Gastroesophageal sphincter (tissue), 4 donors: ENCODE measurements around the gene EFNA4. TPM values are rescaled to one million over a fixed set of nuclear protein-coding genes. Genes with fewer than 3 reads are reported as not detected.
A peak's percentile ranks its signal among the peaks of the same experiment; 100 is the strongest.

Source experiments
- ATAC-seq: fragments of 150-250 bp; one replicate; pipeline ENCODE4 v1.9.1; 2016; ENCODE audit warnings: mild to moderate bottlenecking, moderate library complexity
- H3K27ac ChIP-seq, 4 donors: fragments of 200-600 bp; sonication (generic) in 3 of 4; 1 replicate in 3 of 4; 2 replicates in 1 of 4; pipeline ENCODE4 v1.5.1; 2016 to 2019
- H3K27me3 ChIP-seq: fragments of 200-600 bp; sonication (generic); one replicate; pipeline ENCODE4 v1.5.1; 2019
- H3K36me3 ChIP-seq, 2 donors: fragments of 200-600 bp; sonication (generic); one replicate each; pipeline ENCODE4 v1.5.1; 2019; ENCODE audit warnings: control low read depth in 1 of 2
- H3K4me1 ChIP-seq, 3 donors: fragments of 200-600 bp; sonication (generic); 1 replicate in 2 of 3; 2 replicates in 1 of 3; pipeline ENCODE4 v1.5.1; 2016 to 2019; ENCODE audit warnings: control low read depth in 2 of 3
- H3K4me3 ChIP-seq, 2 donors: fragments of 200-600 bp; sonication (generic); one replicate each; pipeline ENCODE4 v1.5.1; 2019; ENCODE audit warnings: mild to moderate bottlenecking in 1 of 2, moderate library complexity in 1 of 2
- H3K9me3 ChIP-seq, 3 donors: fragments of 200-600 bp; sonication (generic); one replicate each; pipeline ENCODE4 v1.5.1; 2017 to 2019; ENCODE audit warnings: control low read depth in 2 of 3
- CTCF ChIP-seq, 4 experiments: fragments of 200-600 bp in 2 of 4; fragments of 450-650 bp in 2 of 4; sonication (generic) in 1 of 4; IDR thresholded peaks; one replicate each; pipeline ENCODE4 v1.5.1; 2017 to 2019; ENCODE audit warnings: antibody characterized with exemption in 4 of 4, mild to moderate bottlenecking in 2 of 4, moderate library complexity in 2 of 4
- EP300 ChIP-seq: sonication (generic); formaldehyde crosslinking; IDR thresholded peaks from one replicate; pipeline ENCODE4 v1.6.1; 2017; ENCODE audit warnings: antibody characterized with exemption, mild to moderate bottlenecking
- POLR2A ChIP-seq, 2 donors: fragments of 450-650 bp; IDR thresholded peaks; one replicate each; pipeline ENCODE4 v1.6.1; 2017; ENCODE audit warnings: antibody characterized with exemption in 2 of 2, mild to moderate bottlenecking in 2 of 2, moderate library complexity in 1 of 2
- POLR2AphosphoS5 ChIP-seq: sonication (generic); formaldehyde crosslinking; IDR thresholded peaks from one replicate; pipeline ENCODE4 v1.6.1; 2017; ENCODE audit warnings: antibody characterized with exemption
- WGBS, 2 donors: methylation state at CpG; one replicate each; pipeline ENCODE4 v1.1.5; 2018; ENCODE audit warnings: low coverage in 1 of 2; 5-methylcytosine and 5-hydroxymethylcytosine counted together
- total RNA-seq, 4 donors: library from RNA; depleted of rRNA; stranded (reverse); fragments of >200 nt; gene quantifications; one replicate each; pipeline ENCODE4 v1.1.0, GENCODE V29; 2016

EFNA4 gene
- total RNA-seq, 4 donors from 2014 or later: 0.81 to 5.8 (median 2.3) TPM

DNA sequence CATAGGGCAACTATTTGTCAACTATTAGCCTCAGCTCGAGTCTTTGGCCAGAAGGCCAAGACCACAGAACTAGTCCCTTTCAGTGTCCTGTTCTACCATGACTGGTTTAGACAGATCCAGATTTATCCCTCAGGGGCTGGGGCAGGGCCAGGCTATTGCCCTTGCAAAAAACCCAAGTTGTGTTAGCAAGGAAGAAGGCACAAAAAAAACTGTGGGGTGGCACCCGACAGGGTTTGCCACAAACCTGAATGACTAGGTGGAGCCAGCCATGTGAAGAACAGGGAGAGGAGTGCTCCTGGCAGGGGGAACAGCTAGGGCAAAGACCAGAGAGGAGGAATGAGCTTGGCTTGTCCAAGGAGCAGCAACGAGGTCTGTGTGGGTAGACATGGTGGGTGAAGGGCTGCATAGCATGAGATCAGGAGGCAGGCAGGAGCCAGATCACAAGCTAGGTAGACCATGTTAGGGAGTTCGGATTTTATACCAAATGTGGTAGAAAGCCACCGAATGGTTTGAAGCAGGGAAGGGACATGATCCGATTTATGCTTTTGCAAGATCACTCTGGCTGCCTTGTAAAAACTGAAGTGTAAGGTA lies 25.6 kb upstream of the EFNA4 start:
- WGBS, 2 donors: 80 to 89% methylated on average over 4 to 6 of the region's 6 CpGs
- H3K4me3 ChIP-seq: no peak overlapping the region
- H3K4me1 ChIP-seq: peaks cover 0 to 9% (median 2%) of the 10 kb centered on the region in 3 donors
- H3K9me3 ChIP-seq: no peaks in the 10 kb centered on the region
- H3K27ac ChIP-seq: no peak overlapping the region
- no peaks in the 10 kb centered on the region for H3K36me3 ChIP-seq
- ATAC-seq: no peak
- no peaks in the 10 kb centered on the region for H3K27me3 ChIP-seq
- no peak for TF ChIP-seq POLR2A (IDR thresholded peaks at IDR 0.05)
- no peak for TF ChIP-seq EP300
- no peak for TF ChIP-seq CTCF (IDR thresholded peaks at IDR 0.05)
- TF ChIP-seq POLR2AphosphoS5: no peak

GRCh38 chr1:155038602-155039307 lies 24.8 kb upstream of the EFNA4 start:
- WGBS, 2 donors: 31 to 35% methylated on average over 8 of the region's 8 CpGs
- ATAC-seq: peak; percentile 79
- Histone ChIP-seq H3K4me3 (no peak overlapping the region), H3K27me3 (no peaks in the 10 kb centered on the region), H3K4me1 (peaks cover 0 to 9% (median 2%) of the 10 kb centered on the region in 3 donors), H3K9me3 (no peaks in the 10 kb centered on the region), H3K36me3 (no peaks in the 10 kb centered on the region), H3K27ac (no peak overlapping the region)
- TF ChIP-seq CTCF (IDR thresholded peaks at IDR 0.05): no peak
- no peak for TF ChIP-seq EP300
- no peak for TF ChIP-seq POLR2AphosphoS5
- TF ChIP-seq POLR2A (IDR thresholded peaks at IDR 0.05): no peak

- no peak overlapping the region for H3K27ac ChIP-seq
- no peaks in the 10 kb centered on the region for H3K9me3 ChIP-seq
- no peak for ATAC-seq
Observed at GRCh38 chr1:155039308-155039669, 24.3 kb upstream of the EFNA4 start.

DNA sequence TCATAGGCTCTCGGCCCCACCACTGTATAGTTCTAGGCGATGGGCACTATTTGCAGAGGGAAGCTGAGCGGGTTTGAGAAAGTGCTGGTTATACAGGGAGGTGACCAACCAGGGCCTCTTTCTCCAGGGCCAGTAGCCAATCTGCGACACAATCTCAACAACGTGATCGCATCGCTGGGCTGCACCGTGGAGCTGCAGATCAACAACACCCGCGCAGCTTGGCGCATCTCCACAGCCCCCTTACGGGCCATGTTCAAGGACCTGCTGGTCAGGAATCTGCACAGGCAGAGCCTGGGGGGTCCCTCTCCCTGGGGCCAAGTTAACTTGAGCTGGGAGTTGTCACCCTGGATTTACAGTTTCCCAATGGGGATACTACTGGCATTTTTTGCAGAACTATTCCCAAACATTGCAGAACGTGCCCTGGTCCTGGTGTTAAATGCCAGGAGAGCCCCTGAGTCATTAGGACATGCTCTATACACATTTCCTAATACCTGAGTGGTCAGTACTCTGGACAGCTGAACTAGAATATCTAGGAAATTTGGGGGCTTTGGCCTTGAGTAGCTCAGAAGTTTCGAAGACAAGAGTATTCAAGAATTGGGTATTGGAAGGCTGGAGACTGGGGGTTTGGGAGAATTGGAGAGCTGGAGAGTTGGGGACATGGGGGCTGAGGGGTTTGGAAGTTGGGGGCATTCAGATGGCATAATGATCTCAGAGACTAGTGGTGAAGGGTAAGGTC lies 23.0 kb upstream of the EFNA4 start:
- no peaks in the 10 kb centered on the region for H3K27me3 ChIP-seq
- no peaks in the 10 kb centered on the region for H3K36me3 ChIP-seq
- H3K27ac ChIP-seq: no peak overlapping the region
- ATAC-seq: no peak
- TF ChIP-seq POLR2AphosphoS5 (no peak), EP300 (no peak), POLR2A (IDR thresholded peaks at IDR 0.05) (no peak), CTCF (IDR thresholded peaks at IDR 0.05) (no peak)
- WGBS, 2 donors: 84 to 98% methylated on average over 8 to 13 of the region's 14 CpGs
- no peaks in the 10 kb centered on the region for H3K9me3 ChIP-seq
- H3K4me1 ChIP-seq: peaks cover 0 to 19% (median 5%) of the 10 kb centered on the region in 3 donors
- H3K4me3 ChIP-seq: no peak overlapping the region

More at GRCh38 chr1:155039308-155039669, 24.3 kb upstream of the EFNA4 start:
- Histone ChIP-seq H3K27me3 (no peaks in the 10 kb centered on the region), H3K4me1 (peaks cover 0 to 9% (median 2%) of the 10 kb centered on the region in 3 donors), H3K4me3 (no peak overlapping the region), H3K36me3 (no peaks in the 10 kb centered on the region)
- WGBS, 2 donors: 71% methylated on average over 2 of the region's 4 CpGs; no CpG with 5 or more reads in 1 of the 2 donors
- TF ChIP-seq POLR2A (IDR thresholded peaks at IDR 0.05) (no peak), POLR2AphosphoS5 (no peak), EP300 (no peak), CTCF (IDR thresholded peaks at IDR 0.05) (no peak)
